ENCODE measurements around the gene WDPCP.

- TF ChIP-seq CBX5 (IDR thresholded peaks at IDR 0.05; ENCODE audit: low read depth) (no peak), NR2F1 (conservative IDR thresholded peaks at IDR 0.05) (no peak), NFIC (IDR thresholded peaks at IDR 0.05; ENCODE audit: low read depth, low read length) (no peak), USF2 (IDR thresholded peaks at IDR 0.05; ENCODE audit: borderline replicate concordance, low read depth, low read length) (no peak), SIN3A (IDR thresholded peaks at IDR 0.05; ENCODE audit: low read depth, low read length) (no peak), ZBTB4 (CRISPR knock-in tag; IDR thresholded peaks at IDR 0.05) (no peak), POLR2AphosphoS5 (IDR thresholded peaks at IDR 0.05; ENCODE audit: low read length) (no peak)
- TF ChIP-seq, protein P1, sequence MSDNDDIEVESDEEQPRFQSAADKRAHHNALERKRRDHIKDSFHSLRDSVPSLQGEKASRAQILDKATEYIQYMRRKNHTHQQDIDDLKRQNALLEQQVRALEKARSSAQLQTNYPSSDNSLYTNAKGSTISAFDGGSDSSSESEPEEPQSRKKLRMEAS (IDR thresholded peaks at IDR 0.05; ENCODE audit: low read depth, low read length): no peak
These were observed 110.6 kb downstream of the WDPCP start for GRCh38 chr2:63477686-63478085.
